Ramos (cell line): ENCODE results near the gene EXOC3.
"Not testable (repeated sequence)": the region's sequence is repeated elsewhere in the genome, so short reads cannot be mapped to it uniquely, and the experiment has no call there.

ENCODE experiments used
- in situ Hi-C: fragments of 300-500 bp; cut with MboI; formaldehyde crosslinking; loops from one replicate; pipeline ENCODE4 v1.14.3; 2022; ENCODE audit warnings: low sequenced_read_pairs; ENCODE audit not compliant: unreplicated experiment

The EXOC3 gene

GRCh38 chr5:406041-406440 lies 36.9 kb upstream of the EXOC3 start:
- in situ Hi-C loops, result no loop called here

- in situ Hi-C loops, result no loop called here
Measured at GRCh38 chr5:407051-407450, 35.9 kb upstream of the EXOC3 start.

- in situ Hi-C loops, result no loop called here
Measured at GRCh38 chr5:407801-408268, 35.1 kb upstream of the EXOC3 start.

- in situ Hi-C loops, result no loop called here
Measured at GRCh38 chr5:410911-411517, 32.0 kb upstream of the EXOC3 start.

GRCh38 chr5:411728-412127 lies 31.2 kb upstream of the EXOC3 start:
- in situ Hi-C loops, result no loop called here

- in situ Hi-C loops, result not testable (repeated sequence)
Measured at GRCh38 chr5:414991-415927, 27.7 kb upstream of the EXOC3 start.

- in situ Hi-C loops, result no loop called here
Measured at GRCh38 chr5:415928-416635, 26.9 kb upstream of the EXOC3 start.

GRCh38 chr5:416636-416960 lies 26.4 kb upstream of the EXOC3 start:
- in situ Hi-C loops, result no loop called here

- in situ Hi-C loops, result no loop called here
Measured at GRCh38 chr5:417301-418161, 25.4 kb upstream of the EXOC3 start.

GRCh38 chr5:418162-419121 lies 24.5 kb upstream of the EXOC3 start:
- in situ Hi-C loops, result no loop called here

- in situ Hi-C loops, result no loop called here
Measured at GRCh38 chr5:419970-420369, 23.0 kb upstream of the EXOC3 start.

GRCh38 chr5:420632-421286 lies 22.2 kb upstream of the EXOC3 start:
- in situ Hi-C loops, result no loop called here

GRCh38 chr5:421287-421880 lies 21.6 kb upstream of the EXOC3 start:
- in situ Hi-C loops, result no loop called here

GRCh38 chr5:421901-422300 lies 21.1 kb upstream of the EXOC3 start:
- in situ Hi-C loops, result no loop called here

- in situ Hi-C loops, result no loop called here
Measured at GRCh38 chr5:422323-423232, 20.4 kb upstream of the EXOC3 start.

- in situ Hi-C loops, result no loop called here
Measured at GRCh38 chr5:423233-423565, 19.8 kb upstream of the EXOC3 start.

GRCh38 chr5:423626-424261 lies 19.2 kb upstream of the EXOC3 start:
- in situ Hi-C loops, result no loop called here
